GM21619 (cell line): ENCODE data around the gene C11orf91.
"Not testable (repeated sequence)": the region's sequence is repeated elsewhere in the genome, so short reads cannot be mapped to it uniquely, and the experiment has no call there.

Source experiments
- ATAC-seq: cut with Tn5 transposase; IDR thresholded peaks from one replicate; pipeline ENCODE4 v1.9.1; 2021; ENCODE audit not compliant: unreplicated experiment

C11orf91 gene

DNA sequence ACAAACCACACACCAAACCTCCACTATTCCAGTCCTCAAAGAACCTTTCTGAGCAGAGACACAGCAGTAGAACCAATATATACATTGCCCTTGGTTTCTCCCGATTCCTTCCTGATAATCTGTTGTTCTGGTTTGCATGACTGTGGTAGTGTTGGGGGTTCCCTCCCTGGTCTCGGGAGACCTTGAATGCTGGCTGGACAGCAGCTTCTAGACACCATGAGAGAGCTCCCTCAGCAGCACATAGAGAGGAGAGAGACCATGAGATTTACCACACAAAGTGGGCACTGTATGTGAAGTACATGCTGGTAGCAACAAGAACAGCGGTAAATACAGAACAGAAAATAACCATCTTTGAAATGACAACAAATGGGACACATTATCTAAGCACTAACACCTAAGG, 2.6 kb downstream of the C11orf91 start:
- no peak for ATAC-seq

DNA sequence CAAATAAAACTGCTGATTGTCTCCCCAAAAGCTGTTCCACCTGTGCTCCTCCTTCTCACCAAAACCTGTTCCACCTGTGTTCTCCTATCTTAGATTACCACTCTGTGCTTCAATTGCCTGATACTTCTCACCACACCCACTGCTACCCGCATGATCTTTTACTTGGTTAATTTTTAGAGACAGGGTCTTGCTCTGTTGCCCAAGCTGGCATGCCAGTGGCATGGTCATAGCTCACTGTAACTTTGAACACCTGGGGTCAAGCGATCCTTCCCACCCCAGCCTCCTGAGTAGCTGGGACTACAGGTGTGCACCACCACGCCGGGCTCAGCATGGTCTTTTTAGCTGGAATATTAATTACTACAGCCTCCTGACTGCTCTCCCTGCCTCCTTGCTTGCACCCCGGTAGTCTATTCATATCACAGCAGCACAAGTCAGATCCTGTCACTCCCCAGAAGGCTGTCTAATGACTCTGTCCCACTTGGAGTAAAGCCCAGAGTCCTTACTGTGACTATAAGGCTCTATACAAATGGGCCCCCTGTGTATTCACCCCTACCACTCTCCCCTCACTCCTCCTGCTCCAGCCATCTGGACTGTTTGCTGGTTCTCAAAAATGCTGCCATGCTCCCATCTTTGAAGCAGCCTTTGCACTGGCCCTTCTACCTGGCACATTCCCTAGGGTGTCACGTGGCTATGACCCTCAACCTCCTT, 3.5 kb downstream of the C11orf91 start:
- no peak for ATAC-seq

DNA sequence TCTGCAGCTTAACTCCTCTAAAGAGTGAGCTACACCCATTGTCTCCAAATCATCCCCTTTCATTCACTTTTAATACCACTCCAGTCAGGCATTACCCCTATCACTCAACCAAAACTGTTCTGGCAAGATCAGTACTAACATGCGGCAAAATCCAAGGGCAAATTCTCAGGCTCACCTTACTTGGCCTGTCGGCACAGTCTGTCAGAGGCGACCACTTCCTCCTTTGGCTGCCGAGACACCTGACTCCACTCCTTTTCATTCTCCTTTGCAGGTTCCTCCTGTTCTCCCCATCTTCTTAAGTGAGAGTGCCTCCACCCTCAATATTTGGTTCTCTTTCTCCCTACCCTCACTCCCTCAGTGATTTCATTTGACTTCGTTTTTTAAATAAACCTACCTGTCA, 4.2 kb downstream of the C11orf91 start:
- no peak for ATAC-seq

DNA sequence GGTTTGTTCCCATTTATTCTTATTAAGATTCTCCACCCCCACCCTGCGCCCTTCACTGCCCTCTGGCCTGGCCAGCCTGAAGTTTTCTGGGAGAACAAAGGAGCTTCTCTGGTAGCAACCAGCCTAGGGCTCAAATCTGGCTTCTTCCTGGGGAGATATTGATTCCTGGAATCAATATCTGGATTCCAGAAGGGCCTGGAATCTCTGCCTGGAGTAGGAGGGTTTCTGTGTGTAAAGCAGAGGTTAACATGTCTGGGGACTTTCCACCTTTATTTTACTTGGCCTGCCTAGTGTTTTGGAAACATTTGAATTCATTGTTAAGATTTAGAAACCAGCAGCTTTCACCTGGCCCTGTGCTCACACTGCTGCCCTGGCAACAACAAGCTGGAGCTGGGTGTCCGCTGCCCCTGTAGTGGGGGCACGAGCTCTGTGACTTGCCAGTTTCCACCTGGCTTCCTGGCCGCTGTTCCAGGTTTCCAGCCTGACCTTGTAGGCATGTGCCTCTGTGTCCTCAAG, 5.5 kb downstream of the C11orf91 start:
- no peak for ATAC-seq

DNA sequence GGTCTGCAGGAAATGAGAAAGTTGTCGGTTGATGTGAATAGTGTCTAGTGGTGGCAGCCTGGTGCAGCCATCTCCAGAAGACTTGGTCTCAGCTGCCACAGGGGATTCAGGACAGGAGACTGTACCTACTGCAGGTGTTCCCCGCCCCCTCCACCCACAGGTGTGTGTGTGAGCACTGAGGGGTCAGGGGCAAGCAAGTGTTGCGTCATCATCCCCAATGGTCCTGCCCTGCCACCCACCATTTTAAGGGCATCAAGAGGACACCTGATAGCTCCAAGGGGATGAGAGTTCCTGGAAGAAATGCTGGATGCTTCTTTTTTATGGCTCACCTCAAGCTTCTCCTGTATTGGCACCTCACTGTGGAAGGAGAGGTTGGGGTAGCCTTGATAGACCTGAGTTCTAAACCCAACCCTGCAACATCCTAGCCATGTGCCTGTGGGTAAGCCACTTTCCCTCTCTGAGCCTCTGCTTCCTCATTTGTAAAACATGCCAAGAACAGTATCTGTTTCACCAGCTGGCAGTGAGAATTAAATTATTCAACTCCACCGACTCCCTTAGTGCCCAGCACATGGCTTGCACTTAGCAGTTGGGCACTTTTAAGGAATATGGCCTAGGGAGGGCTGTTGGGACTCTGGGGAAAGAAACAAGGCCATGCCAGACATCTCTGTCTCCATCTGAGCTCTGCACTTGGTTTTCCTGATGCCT, 6.1 kb downstream of the C11orf91 start:
- no peak for ATAC-seq

DNA sequence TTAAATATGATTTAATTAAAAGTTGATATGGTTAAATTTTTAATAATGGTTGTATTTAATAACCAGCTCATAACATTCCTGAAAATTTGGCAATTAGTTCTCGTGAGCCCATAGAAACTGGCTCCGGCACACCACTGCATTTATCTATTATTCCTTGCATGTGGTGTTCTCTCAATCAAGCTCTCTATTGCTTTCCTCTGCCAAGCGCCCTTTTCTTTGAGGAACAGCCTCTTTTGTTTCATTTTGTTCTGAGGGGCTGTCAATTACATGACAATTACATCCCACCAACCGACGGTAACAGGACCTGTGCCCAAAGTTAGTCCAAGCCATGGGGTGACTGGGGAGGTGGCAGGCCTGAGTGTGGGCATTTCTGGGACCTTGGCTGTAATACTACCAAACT, 8.1 kb downstream of the C11orf91 start:
- no peak for ATAC-seq

DNA sequence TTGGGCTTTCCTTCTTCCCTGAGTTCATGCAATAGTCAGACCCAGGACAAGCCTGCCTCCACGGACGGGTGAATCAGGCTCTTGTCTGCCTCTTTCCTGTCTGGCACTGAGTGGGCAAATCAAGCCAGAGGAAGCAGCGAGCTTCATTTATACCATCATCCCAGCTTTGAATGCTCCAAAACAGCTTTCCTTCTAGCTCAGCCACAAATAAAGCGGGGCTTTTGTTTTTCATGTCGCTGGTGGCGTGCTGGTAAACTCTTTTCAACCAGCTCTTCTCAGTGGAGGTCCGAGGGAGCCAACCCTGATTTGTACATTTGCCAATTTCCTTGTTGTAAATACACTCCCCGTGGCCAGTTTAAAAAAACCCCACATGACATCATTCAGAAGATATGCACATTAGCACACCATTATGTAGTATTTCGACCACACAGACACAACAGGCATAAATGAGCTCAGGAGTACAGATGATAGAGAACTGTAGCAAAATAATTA, 8.6 kb downstream of the C11orf91 start:
- no peak for ATAC-seq

DNA sequence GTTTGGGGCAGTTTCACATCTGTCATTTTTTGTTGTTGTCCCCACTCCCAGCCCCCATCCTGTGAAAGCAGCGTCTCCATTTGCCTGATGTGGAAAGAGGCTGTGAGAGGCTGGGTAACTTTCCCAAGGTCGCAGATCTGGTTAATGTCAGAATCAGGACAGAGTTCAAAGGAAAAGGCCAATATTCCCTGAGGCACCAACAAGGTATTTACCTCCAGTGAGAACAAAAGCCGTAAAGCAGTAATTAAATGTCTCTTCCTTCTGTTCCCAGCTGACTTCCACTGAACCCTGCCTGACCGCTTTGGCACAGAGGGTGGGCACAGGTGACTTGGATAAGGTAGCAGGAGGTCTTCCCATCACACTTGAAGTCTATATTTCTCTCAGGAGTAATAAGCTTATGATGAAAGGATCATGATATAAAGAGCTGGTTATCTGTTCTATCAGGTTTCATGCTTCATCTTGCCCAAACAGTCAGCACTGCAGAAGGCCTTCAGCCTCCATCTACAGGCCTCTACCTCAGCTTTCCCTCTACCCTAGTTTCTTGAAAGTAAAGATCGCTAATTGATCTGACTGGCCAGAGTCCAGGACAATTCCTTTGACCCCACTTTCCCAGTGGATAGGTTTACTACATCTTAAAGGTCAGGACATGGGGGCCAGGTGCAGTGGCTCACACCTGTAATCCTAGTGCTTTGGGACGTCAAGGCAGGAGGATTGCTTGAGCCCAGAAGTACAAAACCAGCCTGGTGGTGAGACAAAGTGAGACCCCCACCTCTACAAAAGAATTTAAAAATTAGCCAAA, 9.4 kb downstream of the C11orf91 start:
- no peak for ATAC-seq

DNA sequence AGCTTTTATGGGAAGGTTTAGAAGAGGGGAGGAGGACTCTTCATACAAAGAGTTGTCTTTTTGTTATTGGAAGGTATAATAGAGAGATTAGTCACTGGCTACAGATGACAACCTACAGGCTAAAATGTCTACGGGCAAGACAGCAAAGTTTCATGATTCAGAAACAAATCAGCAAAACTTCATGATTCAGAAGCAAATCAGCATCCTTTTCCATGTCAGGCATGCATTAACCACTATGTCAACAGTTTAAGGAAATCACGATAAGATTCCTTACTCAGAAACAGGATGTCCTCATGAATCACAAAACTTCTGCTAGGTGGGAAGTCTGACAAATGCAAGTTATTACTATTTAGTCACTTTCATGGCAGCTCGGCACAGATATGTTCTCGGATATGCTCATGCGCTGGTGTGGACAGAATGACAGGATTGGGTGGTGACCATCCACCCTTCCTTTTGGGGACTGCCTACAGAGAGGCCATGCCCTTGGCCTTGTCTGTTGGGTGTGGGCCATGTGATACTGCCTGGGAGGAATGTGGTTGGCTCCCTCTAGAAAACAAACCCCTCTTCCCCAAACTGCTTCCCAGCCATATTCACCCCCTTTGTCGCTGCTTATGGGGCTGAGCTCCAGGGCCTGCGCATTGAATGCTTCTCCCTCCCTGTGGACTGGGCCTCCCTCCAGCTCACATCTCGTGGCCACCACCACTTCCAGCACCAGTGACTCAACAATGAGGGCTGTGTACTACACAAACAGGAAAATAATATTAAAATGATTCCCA, 10.1 kb downstream of the C11orf91 start:
- no peak for ATAC-seq

DNA sequence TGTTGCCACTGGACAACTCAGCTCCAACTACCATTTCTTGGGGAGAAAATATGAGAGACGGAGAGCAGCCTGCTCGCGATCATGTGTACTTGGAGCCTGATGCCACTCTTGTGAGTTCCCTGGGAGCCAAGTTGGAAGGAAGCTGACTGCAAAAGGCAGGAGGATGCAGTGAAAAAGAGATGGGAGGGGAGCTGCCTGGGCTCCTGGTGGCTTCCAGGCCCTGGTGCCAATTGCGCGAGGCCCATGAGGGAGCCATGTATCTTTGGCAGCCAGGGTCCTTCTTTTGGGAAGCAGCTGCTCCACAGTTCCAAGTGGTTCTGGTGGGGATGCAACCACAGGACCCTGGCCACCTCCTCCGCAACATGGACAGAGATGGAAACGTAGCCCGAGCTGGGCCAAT, 11.1 kb downstream of the C11orf91 start:
- no peak for ATAC-seq

DNA sequence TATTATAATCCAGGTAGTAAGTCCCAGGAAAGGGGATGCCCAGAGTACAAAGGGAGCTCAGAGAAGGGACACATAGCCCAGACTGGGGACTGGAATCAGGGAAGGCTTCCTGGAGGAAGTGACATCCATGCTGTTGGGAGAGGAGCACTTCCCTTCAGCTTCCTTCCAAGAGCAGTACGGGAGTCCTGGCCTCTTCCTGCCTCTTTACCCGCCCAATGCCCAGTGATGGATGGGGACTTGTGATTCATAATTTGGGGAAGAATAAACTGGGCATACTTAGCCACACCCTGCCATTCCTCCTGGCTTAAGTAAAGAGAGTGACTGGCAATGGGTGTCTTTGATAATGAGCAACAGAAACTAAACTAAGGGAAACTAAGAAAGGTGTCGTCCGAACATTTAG, 11.5 kb downstream of the C11orf91 start:
- ATAC-seq, result no peak

DNA sequence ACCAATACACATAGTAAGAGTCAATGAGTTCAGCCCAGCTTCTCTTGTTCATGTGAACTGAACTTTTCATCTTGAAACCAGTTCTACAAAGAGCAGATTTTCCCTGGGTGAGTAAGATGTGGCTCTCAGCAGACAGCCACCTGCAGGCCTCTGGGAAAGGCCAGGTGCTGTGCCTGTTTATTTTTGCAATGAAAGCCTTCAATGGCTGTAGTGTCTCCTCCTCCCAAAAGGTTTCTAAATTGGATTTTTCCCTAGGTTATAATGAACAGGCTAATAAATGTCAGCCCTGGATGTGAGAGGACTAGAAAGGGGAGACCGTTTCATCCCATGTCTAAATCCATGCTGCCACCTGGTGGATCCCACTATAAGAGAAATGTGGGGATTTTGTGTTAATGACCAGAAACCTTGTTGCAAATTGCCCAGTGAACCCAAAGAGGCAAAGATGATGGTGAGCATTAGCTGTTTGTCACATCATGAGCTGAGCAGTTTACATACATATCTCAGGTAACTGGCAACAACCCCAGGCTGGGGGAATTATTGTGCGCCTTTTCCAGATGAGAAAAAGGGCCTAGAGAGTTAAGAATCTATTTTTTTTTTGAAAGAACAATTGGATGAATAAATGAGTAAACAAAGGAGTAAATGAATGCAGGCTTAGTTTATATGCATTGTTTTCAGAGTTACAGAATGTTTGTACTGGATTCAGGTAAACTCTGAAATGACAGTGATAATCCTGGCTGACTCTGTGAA, 12.7 kb downstream of the C11orf91 start:
- no peak for ATAC-seq

DNA sequence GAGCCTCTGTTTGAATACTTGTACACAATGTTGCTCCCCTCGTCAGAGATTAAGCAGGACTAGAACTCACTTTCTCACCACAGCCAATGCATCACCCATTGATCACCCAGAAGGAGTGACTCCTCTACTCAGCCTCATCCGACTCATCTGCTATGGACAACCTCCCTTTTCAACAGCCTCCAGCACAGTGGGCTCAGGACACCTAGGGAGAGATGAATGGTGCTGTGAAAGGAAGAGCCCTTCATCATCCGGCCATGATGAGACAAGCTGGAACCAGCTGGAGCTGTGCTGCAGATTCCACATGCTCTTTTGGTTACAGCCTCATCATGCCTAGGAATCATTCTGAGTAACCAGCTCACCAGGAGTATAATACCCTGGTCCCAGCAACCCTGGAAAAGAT, 15.5 kb downstream of the C11orf91 start:
- ATAC-seq, result no peak

DNA sequence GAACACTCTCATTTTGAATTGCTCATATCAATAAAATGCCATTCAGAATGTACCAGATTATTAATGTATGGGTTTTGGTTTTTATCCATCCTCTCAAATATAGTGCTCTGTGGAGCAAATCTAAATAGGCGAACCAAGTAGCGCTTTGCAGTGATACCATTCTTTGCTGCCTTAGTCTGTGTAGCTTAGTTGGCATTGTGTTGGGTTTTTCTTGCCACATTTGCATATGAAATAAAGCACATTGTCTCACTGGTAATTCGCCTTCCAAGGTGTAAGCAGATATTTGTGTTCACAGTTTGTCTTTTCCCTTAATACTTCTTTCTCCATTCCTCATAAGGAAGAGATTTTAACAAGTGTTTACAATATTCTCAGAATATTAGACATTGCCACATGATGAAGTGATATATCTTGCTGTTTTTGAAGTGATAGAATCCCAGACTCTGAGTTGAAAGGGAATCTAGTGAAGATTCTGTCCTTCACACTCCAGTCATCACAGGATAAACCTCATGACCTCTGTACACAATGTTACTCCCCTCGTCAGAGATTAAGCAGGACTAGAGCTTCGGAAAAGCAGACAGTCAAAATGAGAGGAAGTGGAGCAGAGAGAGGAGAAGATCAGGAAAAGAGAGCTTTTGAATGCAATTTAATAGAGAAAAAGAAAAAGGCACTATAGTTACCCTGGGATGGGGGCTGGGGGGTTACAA, 16.5 kb downstream of the C11orf91 start:
- no peak for ATAC-seq

DNA sequence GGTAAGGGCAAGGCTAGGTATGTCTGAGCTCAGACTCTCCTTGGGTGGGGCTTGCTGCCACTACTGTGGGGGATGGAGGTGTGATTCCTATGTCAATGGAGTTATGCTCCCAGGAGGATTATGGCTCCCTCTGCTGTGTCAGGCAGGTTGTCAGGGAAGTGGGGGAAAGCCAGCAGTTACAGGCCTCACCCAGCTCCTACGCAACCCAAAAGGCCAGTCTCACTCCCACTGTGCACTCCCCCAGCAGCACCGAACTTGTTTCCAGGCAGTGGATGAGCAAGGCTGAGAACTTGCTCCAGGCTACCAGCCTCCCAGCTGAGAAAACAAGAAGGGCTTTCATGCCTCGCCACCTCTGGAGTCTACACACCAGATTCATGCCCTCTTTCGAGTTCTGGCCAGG, 18.2 kb downstream of the C11orf91 start:
- no peak for ATAC-seq

DNA sequence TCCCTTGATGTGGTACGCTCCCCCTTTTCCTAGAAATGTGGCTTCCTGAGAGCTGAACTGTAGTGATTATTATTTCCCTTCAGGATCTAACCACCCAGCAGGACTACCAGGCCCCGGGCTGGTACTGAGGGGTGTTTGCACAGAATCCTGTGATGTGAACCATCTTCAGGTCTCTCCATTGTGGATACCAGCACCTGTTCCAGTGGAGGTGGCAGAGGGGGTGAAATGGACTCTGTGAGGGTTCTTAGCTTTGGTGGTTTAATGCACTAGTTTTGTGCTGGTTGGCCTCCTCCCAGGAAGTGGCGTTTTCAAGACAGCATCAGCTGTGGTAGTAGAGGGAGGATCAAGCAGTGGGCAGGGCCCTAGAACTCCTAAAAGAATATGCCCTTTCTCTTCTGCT, 18.6 kb downstream of the C11orf91 start:
- no peak for ATAC-seq

DNA sequence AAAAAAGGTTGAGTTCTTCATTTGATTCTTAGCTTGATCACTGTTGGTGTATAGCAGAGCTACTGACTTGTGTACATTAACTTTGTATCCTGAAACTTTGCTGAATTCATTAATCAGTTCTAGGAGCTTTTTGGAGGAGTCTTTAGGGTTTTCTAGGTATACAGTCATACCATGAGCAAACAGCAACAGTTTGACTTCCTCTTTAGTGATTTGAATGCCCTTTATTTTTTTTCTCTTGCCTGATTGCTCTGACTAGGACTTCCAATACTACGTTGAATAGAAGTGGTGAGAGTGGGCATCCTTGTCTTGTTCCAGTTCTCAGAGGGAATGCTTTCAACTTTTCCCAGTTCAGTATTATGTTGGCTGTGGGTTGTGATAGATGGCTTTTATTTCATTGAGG, 22.0 kb downstream of the C11orf91 start:
- ATAC-seq, result not testable (repeated sequence)

DNA sequence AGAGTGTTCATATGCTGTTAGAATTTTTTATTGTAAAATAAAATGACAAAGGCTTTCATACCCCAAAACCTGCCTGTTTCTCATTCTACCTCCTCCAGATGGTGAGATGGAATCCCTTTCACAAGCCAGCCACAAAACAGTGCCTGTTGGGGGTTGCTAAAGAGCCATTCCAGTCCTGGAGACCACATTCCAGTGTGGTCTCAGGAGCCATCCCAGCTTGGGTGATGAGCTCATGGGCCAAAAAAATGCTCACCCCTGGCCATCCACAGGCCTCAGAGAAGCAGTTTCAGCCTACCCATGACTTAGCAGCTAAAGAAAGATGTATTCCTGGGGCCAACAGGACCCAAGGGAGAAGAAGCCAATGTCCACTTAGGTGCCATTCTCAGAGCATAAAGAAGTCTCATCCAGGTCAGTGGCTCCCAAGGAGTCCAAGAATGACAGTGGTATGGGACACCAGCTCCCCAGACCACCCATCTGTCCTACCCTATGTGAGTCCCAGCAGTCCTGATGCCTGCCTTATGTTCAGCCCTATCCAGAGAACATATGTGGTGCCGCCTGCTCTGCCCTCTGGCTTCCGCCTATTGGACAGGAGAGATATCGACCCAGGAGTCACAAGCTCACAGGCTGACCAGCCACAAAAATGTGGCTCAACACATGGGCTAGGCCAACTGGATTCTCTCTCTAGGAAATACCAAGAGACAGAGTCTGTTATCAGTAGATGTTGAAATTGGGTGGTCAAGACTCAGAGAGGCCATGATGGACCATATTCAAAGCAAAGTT, 26.4 kb downstream of the C11orf91 start:
- ATAC-seq, result no peak

DNA sequence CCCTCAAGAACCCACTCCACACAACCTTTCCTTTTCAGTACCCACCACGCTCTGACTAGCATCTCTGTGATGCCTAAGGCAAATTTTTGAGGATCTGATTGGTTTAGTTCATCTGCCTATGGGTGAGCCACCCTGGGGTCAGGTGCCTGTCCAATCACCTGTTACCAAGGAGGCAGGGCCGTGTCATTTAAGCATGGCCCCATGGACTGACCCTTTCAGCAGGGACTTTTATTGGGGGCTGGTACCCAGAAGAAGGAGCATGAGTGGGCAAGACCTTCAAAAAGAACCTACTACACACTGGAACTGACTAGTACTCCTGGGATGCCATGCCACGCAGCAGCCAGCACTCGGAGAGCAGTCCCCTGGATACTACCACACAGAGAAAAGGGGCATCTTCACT, 28.4 kb downstream of the C11orf91 start:
- ATAC-seq, result no peak
